SK-N-SH treated with all-trans-retinoic acid at 6 μM for 48 hours (cell line): ENCODE results near the gene CFHR3.

Experiments used
- CSDC2 ChIP-seq: fragments of 250-450 bp; sonication (Bioruptor Pico); IDR thresholded peaks from 2 replicates; pipeline ENCODE4 v1.5.0; 2020; ENCODE audit warnings: mild to moderate bottlenecking, moderate library complexity
- RARB ChIP-seq: fragments of 250-450 bp; sonication (Bioruptor Pico); IDR thresholded peaks from 2 replicates; pipeline ENCODE4 v1.8.0; 2021; ENCODE audit warnings: mild to moderate bottlenecking, moderate library complexity
- ZC3H10 ChIP-seq: fragments of 250-450 bp; sonication (Bioruptor Pico); IDR thresholded peaks from 2 replicates; pipeline ENCODE4 v1.5.1; 2021; ENCODE audit warnings: mild to moderate bottlenecking, moderate library complexity
- ZFP3 ChIP-seq: fragments of 250-450 bp; sonication (Bioruptor Pico); IDR thresholded peaks from 2 replicates; pipeline ENCODE4 v1.5.0; 2020; ENCODE audit warnings: mild to moderate bottlenecking, moderate library complexity
- ZFP30 ChIP-seq: fragments of 450-650 bp; formaldehyde crosslinking; IDR thresholded peaks from 2 replicates; pipeline ENCODE4 v1.5.0; 2022; ENCODE audit warnings: mild to moderate bottlenecking, moderate library complexity

DNA sequence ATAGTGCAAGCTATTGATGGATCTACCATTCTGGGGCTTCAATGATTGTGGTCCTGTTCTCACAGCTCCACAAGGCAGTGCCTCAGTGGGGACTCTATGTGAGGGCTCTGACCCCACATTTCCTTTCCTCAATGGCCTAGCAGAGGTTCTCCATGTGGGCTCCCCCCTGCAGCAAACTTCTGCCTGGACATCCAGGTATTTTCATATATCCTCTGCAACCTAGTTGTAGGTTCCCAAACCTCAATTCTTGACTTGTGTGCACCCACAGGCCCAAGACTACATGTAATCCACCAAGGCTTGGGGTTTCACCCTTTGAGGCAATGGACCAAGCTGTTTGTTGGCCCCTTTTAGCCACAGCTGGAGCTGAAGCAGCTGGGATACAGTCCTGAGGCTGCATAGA, 35.9 kb upstream of the CFHR3 start:
- TF ChIP-seq RARB (CRISPR knock-in tag), result no peak
- no peak for TF ChIP-seq ZFP3
- TF ChIP-seq ZFP30 (CRISPR knock-in tag), result no peak
- no peak for TF ChIP-seq CSDC2
- no peak for TF ChIP-seq ZC3H10
